HepG2 (cell line): ENCODE measurements around the gene CCDC57. TPM values are rescaled to one million over a fixed set of nuclear protein-coding genes. Genes with fewer than 3 reads are reported as not detected.

Experiments used
- CAMTA2 ChIP-seq: sonication (generic); formaldehyde crosslinking; IDR thresholded peaks from 2 replicates; pipeline ENCODE4 v1.4.0; 2020; ENCODE audit warnings: mild to moderate bottlenecking, missing genetic modification reagents, borderline replicate concordance
- CC2D1A ChIP-seq: sonication (generic); formaldehyde crosslinking; IDR thresholded peaks from 2 replicates; pipeline ENCODE4 v1.8.1; 2023; ENCODE audit warnings: mild to moderate bottlenecking, missing genetic modification reagents
- GFI1 ChIP-seq: sonication (generic); formaldehyde crosslinking; IDR thresholded peaks from 2 replicates; pipeline ENCODE4 v1.5.0; 2020; ENCODE audit warnings: missing genetic modification reagents, mild to moderate bottlenecking, borderline replicate concordance
- HMGA1 ChIP-seq: sonication (generic); formaldehyde crosslinking; conservative IDR thresholded peaks from 2 replicates; pipeline ENCODE4 v1.4.0; 2020; ENCODE audit warnings: missing genetic modification reagents
- KLF11 ChIP-seq: IDR thresholded peaks from 2 replicates; pipeline ENCODE4 v1.6.1; 2016; ENCODE audit warnings: missing compliant biosample characterization
- MAFK ChIP-seq, 2 experiments: IDR thresholded peaks in 1 of 2; conservative IDR thresholded peaks in 1 of 2; 2 replicates each; pipeline ENCODE4 v1.6.1; 2011; ENCODE audit warnings: improper control_type of control experiment in 2 of 2, low read length in 2 of 2
- ZNF577 ChIP-seq: sonication (generic); formaldehyde crosslinking; IDR thresholded peaks from 2 replicates; pipeline ENCODE4 v1.4.0; 2020; ENCODE audit warnings: mild to moderate bottlenecking, low read depth, missing genetic modification reagents, borderline replicate concordance
- ZNF672 ChIP-seq: sonication (generic); formaldehyde crosslinking; IDR thresholded peaks from 2 replicates; pipeline ENCODE4 v1.8.1; 2022; ENCODE audit warnings: missing genetic modification reagents
- ZNF782 ChIP-seq: sonication (generic); formaldehyde crosslinking; IDR thresholded peaks from 2 replicates; pipeline ENCODE4 v1.4.0; 2020; ENCODE audit warnings: missing genetic modification reagents, mild to moderate bottlenecking, borderline replicate concordance
- ZSCAN21 ChIP-seq: sonication (generic); formaldehyde crosslinking; IDR thresholded peaks from 2 replicates; pipeline ENCODE4 v1.8.0; 2022; ENCODE audit warnings: mild to moderate bottlenecking, missing genetic modification reagents, moderate library complexity, borderline replicate concordance
- polyA plus RNA-seq, 8 experiments: library from polyadenylated mRNA; depleted of rRNA in 3 of 8; stranded (reverse) in 7 of 8; unstranded in 1 of 8; fragments of >200 nt; fragmentation: Illumina TruSeq in 4 of 8; extraction: Trizol in 4 of 8; gene quantifications; 2 replicates each; pipeline versions ENCODE4 v1.2.1 to v1.2.3, GENCODE V29; 2011 to 2016; ENCODE audit warnings: low read depth in 4 of 8, missing spikeins in 1 of 8, mixed read lengths in 1 of 8; ENCODE audit not compliant: insufficient read depth in 1 of 8
- total RNA-seq, 5 experiments: library from RNA; depleted of rRNA; stranded (reverse); fragments of >200 nt; fragmentation: Illumina TruSeq; extraction: Trizol; gene quantifications; 2 replicates each; pipeline ENCODE4 v1.2.3, GENCODE V29; 2016; ENCODE audit warnings: low read depth in 1 of 5
- TF ChIP-seq, protein P1 (sequence below): IDR thresholded peaks from 2 replicates; pipeline ENCODE4 v1.6.1; 2016; ENCODE audit warnings: control low read depth
- TF ChIP-seq, protein P2 (sequence below), 2 experiments: IDR thresholded peaks; 2 replicates each; pipeline ENCODE4 v1.6.1; 2011 to 2012; ENCODE audit warnings: low read length in 2 of 2, borderline replicate concordance in 1 of 2, low read depth in 1 of 2, mild to moderate bottlenecking in 1 of 2, moderate library complexity in 1 of 2
- TF ChIP-seq, protein P3 (sequence below): sonication (generic); formaldehyde crosslinking; IDR thresholded peaks from 2 replicates; pipeline ENCODE4 v1.4.0; 2020; ENCODE audit warnings: missing genetic modification reagents
- TF ChIP-seq, protein P4 (sequence below): sonication (generic); formaldehyde crosslinking; IDR thresholded peaks from 2 replicates; pipeline ENCODE4 v1.4.0; 2020; ENCODE audit warnings: missing genetic modification reagents

The CCDC57 gene
- total and polyA plus RNA-seq, 2 of the 13 experiments (the other 11 are each of a cell fraction or from before 2014, with no cell fraction given), result 59.3 to 59.9 TPM

DNA sequence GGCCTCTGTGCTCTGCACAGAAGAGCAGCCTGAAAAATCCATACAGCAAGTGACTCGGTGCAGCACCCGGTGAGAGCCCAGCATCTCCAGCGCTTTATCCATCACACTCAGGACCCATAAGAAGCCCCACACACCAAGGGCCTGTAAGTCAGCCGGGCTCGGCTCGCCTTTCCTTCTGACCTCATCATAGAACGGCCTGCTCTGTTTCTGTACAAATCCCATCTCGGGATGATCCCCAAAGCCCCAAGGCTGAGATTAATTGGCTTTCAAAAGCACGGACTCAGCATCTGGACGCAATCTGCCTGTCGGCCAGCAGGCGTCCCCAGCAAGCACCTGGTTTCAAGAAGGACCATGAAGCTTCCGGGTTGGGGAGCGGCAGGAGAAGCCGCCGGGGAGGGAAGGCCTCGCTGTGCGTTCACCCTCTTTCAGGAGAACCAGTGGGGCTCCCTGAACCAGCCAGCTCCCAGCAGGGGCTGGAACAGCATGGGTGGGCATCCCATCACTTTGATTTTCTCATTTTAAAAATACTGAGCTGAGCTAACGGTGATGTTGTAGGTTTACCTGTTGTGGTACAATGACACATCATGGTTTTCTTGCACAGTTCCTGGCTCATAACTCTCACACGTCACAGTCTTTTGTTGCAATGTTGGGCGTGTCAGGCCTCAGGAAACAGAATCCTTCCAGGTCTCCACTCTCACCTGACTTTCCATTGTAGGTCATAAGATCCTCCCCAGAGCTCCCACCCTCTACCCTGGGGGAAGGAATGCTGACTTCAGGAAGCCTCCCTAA is 6.7 kb downstream of the CCDC57 start (continued):
- TF ChIP-seq, protein P1, sequence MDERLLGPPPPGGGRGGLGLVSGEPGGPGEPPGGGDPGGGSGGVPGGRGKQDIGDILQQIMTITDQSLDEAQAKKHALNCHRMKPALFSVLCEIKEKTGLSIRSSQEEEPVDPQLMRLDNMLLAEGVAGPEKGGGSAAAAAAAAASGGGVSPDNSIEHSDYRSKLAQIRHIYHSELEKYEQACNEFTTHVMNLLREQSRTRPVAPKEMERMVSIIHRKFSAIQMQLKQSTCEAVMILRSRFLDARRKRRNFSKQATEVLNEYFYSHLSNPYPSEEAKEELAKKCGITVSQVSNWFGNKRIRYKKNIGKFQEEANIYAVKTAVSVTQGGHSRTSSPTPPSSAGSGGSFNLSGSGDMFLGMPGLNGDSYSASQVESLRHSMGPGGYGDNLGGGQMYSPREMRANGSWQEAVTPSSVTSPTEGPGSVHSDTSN (CRISPR knock-in tag), result 0 out of 2 replicates have a peak, but pooled peaks have one; percentile 31
- TF ChIP-seq CAMTA2 (CRISPR knock-in tag) (no peak), ZSCAN21 (CRISPR knock-in tag) (peak; percentile 62; the same call in 1 of the 2 replicates), KLF11 (CRISPR knock-in tag) (no peak), CC2D1A (CRISPR knock-in tag) (0 out of 2 replicates have a peak, but pooled peaks have one; percentile 22), GFI1 (no peak), ZNF782 (no peak), MAFK (conservative IDR thresholded peaks at IDR 0.05 in 1 of 2, IDR thresholded peaks at IDR 0.05 in 1 of 2; ENCODE audit: low read length in 2 of 2) (peak; percentile 75 to 90), ZNF577 (CRISPR knock-in tag) (no peak), ZNF672 (CRISPR knock-in tag) (no peak), HMGA1 (CRISPR knock-in tag) (no peak)
- TF ChIP-seq, protein P2, sequence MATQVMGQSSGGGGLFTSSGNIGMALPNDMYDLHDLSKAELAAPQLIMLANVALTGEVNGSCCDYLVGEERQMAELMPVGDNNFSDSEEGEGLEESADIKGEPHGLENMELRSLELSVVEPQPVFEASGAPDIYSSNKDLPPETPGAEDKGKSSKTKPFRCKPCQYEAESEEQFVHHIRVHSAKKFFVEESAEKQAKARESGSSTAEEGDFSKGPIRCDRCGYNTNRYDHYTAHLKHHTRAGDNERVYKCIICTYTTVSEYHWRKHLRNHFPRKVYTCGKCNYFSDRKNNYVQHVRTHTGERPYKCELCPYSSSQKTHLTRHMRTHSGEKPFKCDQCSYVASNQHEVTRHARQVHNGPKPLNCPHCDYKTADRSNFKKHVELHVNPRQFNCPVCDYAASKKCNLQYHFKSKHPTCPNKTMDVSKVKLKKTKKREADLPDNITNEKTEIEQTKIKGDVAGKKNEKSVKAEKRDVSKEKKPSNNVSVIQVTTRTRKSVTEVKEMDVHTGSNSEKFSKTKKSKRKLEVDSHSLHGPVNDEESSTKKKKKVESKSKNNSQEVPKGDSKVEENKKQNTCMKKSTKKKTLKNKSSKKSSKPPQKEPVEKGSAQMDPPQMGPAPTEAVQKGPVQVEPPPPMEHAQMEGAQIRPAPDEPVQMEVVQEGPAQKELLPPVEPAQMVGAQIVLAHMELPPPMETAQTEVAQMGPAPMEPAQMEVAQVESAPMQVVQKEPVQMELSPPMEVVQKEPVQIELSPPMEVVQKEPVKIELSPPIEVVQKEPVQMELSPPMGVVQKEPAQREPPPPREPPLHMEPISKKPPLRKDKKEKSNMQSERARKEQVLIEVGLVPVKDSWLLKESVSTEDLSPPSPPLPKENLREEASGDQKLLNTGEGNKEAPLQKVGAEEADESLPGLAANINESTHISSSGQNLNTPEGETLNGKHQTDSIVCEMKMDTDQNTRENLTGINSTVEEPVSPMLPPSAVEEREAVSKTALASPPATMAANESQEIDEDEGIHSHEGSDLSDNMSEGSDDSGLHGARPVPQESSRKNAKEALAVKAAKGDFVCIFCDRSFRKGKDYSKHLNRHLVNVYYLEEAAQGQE (IDR thresholded peaks at IDR 0.05; ENCODE audit: borderline replicate concordance in 1 of 2, low read depth in 1 of 2, low read length in 2 of 2), result no peak
- TF ChIP-seq, protein P3, sequence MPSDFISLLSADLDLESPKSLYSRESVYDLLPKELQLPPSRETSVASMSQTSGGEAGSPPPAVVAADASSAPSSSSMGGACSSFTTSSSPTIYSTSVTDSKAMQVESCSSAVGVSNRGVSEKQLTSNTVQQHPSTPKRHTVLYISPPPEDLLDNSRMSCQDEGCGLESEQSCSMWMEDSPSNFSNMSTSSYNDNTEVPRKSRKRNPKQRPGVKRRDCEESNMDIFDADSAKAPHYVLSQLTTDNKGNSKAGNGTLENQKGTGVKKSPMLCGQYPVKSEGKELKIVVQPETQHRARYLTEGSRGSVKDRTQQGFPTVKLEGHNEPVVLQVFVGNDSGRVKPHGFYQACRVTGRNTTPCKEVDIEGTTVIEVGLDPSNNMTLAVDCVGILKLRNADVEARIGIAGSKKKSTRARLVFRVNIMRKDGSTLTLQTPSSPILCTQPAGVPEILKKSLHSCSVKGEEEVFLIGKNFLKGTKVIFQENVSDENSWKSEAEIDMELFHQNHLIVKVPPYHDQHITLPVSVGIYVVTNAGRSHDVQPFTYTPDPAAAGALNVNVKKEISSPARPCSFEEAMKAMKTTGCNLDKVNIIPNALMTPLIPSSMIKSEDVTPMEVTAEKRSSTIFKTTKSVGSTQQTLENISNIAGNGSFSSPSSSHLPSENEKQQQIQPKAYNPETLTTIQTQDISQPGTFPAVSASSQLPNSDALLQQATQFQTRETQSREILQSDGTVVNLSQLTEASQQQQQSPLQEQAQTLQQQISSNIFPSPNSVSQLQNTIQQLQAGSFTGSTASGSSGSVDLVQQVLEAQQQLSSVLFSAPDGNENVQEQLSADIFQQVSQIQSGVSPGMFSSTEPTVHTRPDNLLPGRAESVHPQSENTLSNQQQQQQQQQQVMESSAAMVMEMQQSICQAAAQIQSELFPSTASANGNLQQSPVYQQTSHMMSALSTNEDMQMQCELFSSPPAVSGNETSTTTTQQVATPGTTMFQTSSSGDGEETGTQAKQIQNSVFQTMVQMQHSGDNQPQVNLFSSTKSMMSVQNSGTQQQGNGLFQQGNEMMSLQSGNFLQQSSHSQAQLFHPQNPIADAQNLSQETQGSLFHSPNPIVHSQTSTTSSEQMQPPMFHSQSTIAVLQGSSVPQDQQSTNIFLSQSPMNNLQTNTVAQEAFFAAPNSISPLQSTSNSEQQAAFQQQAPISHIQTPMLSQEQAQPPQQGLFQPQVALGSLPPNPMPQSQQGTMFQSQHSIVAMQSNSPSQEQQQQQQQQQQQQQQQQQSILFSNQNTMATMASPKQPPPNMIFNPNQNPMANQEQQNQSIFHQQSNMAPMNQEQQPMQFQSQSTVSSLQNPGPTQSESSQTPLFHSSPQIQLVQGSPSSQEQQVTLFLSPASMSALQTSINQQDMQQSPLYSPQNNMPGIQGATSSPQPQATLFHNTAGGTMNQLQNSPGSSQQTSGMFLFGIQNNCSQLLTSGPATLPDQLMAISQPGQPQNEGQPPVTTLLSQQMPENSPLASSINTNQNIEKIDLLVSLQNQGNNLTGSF (CRISPR knock-in tag), result no peak; the same call in 1 of the 2 replicates
- TF ChIP-seq, protein P4, sequence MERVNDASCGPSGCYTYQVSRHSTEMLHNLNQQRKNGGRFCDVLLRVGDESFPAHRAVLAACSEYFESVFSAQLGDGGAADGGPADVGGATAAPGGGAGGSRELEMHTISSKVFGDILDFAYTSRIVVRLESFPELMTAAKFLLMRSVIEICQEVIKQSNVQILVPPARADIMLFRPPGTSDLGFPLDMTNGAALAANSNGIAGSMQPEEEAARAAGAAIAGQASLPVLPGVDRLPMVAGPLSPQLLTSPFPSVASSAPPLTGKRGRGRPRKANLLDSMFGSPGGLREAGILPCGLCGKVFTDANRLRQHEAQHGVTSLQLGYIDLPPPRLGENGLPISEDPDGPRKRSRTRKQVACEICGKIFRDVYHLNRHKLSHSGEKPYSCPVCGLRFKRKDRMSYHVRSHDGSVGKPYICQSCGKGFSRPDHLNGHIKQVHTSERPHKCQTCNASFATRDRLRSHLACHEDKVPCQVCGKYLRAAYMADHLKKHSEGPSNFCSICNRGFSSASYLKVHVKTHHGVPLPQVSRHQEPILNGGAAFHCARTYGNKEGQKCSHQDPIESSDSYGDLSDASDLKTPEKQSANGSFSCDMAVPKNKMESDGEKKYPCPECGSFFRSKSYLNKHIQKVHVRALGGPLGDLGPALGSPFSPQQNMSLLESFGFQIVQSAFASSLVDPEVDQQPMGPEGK (CRISPR knock-in tag), result peak; percentile 76
